ENCODE measurements around the gene RAC3. TPM values are rescaled to one million over a fixed set of nuclear protein-coding genes. Genes with fewer than 3 reads are reported as not detected.

Gene RAC3
- polyA plus RNA-seq, 1 experiment: 11.5 TPM

- no peak for TF ChIP-seq CTCF (IDR thresholded peaks at IDR 0.05; ENCODE audit: insufficient read depth, low read depth, low read length)
- no peak overlapping the region for H3K4me3 ChIP-seq (ENCODE audit: low read depth, low read length)
- H3K36me3 ChIP-seq (ENCODE audit: control insufficient read depth, insufficient read depth, low read length): peaks cover 60% of the 10 kb centered on the region
- POLR2A ChIA-PET: no interaction called here
- DNase-seq (ENCODE audit: low read depth): no peak
- CTCF ChIA-PET: interaction anchor here (1.0 to 1.4 kb wide), 2 partner anchors 26 to 97 kb away, joined by 3 to 5 read pairs; no protein-coding TSS in a partner anchor
- H3K27me3 ChIP-seq (ENCODE audit: control insufficient read depth, insufficient read depth, low read length): no peaks in the 10 kb centered on the region
Measured at GRCh38 chr17:82056729-82057621, 25.5 kb downstream of the RAC3 start.

DNA sequence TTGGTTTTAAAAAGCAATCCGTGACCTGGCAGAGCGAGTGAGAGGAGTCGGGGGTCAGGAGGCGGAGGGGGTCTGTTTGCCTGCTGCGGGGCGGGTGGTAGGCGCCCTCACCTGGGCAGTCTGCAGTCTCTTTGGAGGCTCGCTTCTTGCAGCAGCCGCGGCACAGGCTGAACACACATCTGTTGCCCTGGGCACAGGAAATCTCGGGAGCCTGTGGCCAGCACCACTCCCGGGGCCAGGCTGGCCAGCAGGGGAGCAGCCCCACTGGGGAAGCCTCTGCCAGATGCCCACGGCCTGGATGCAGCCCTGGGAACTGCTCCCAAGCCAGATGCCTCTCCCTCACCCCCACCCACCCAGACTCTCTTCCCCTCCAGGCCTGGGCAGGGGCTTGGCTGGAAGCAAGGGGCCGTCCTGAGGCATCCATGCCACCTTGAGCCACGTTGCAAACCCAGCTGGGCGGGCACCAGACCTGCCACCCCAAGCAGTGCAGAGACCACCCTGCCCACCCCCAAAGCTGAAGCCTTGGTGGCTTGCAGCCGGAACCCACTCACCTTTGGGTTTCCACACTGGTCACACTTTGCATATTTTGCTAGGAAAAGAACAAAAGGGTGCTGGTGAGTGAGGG, 26.9 kb downstream of the RAC3 start:
- no peak for DNase-seq (ENCODE audit: low read depth)
- POLR2A ChIA-PET: no interaction called here
- TF ChIP-seq CTCF (IDR thresholded peaks at IDR 0.05; ENCODE audit: insufficient read depth, low read depth, low read length): no peak
- Histone ChIP-seq H3K27me3 (ENCODE audit: control insufficient read depth, insufficient read depth, low read length) (no peaks in the 10 kb centered on the region), H3K36me3 (ENCODE audit: control insufficient read depth, insufficient read depth, low read length) (peaks cover 69% of the 10 kb centered on the region), H3K4me3 (ENCODE audit: low read depth, low read length) (no peak overlapping the region)
- CTCF ChIA-PET: interaction anchor here (1.4 to 2.5 kb wide), 2 partner anchors 28 to 98 kb away, joined by 5 to 7 read pairs; no protein-coding TSS in a partner anchor

- no peak for TF ChIP-seq CTCF (IDR thresholded peaks at IDR 0.05; ENCODE audit: insufficient read depth, low read depth, low read length)
- Histone ChIP-seq H3K4me3 (ENCODE audit: low read depth, low read length) (no peak overlapping the region), H3K27me3 (ENCODE audit: control insufficient read depth, insufficient read depth, low read length) (no peaks in the 10 kb centered on the region), H3K36me3 (ENCODE audit: control insufficient read depth, insufficient read depth, low read length) (peaks cover 68% of the 10 kb centered on the region)
- no peak for DNase-seq (ENCODE audit: low read depth)
- POLR2A ChIA-PET: no interaction called here
- CTCF ChIA-PET: interaction anchor here (2.5 kb wide), 1 partner anchor 29 kb away, joined by 7 read pairs; no protein-coding TSS in a partner anchor
Measured at GRCh38 chr17:82058855-82059249, 27.4 kb downstream of the RAC3 start.

DNA sequence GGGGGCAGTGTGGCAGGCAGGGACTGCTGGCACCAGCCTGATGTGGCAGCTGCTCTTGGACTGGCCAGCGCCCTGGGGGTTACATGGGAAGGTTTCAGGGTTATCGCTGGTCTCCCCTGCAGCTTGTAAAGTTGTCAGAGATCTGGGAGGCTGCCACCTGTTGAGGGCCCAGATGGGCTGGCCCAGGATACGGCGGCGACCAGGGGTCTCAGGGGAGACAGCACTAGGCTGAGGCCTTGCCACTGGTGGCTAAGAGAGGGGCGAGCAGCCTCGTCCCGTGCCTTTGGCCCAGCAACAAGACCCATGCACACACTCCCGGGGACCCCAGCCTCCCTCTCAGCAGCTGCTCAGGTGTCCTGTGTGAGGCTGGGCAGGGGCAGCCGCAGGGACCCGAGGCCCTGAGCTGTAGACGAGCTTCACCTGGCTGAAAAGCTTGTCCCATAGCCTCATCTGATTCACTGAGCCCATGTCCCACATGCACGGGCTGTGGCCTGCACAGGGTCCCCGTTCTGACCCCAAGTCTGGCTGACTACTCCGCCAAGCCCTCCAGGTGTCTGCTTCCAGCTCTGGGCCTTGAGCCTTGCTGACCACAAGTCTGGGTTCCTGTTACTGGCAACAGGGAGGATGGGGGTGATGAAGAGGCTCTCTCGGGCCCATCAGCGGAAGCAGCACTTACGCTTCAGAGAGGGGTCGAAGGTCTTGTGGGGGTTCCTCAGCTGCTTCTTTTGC, 28.0 kb downstream of the RAC3 start:
- CTCF ChIA-PET: interaction anchor here (2.5 kb wide), 1 partner anchor 29 kb away, joined by 7 read pairs; no protein-coding TSS in a partner anchor
- POLR2A ChIA-PET: no interaction called here
- peaks cover 64% of the 10 kb centered on the region for H3K36me3 ChIP-seq (ENCODE audit: control insufficient read depth, insufficient read depth, low read length)

More for the DNA sequence above, 28.0 kb downstream of the RAC3 start:
- no peaks in the 10 kb centered on the region for H3K27me3 ChIP-seq (ENCODE audit: control insufficient read depth, insufficient read depth, low read length)
- H3K4me3 ChIP-seq (ENCODE audit: low read depth, low read length): no peak overlapping the region
- no peak for TF ChIP-seq CTCF (IDR thresholded peaks at IDR 0.05; ENCODE audit: insufficient read depth, low read depth, low read length)
- DNase-seq (ENCODE audit: low read depth): no peak

Measured in BJ (cell line).